HepG2 (cell line): ENCODE measurements around the gene ABHD2. TPM values are rescaled to one million over a fixed set of nuclear protein-coding genes. Genes with fewer than 3 reads are reported as not detected.

ENCODE experiments used
- ATAC-seq: fragments of 200-7000 bp; cut with Tn5 transposase; 3 replicates; pipeline ENCODE4 v1.9.1; 2020; ENCODE audit warnings: mild to moderate bottlenecking, moderate library complexity
- BruUV-seq: library from RNA; stranded (reverse); fragments of 400-500 nt; replicated peaks from 2 replicates; lab custom pipeline; 2021; lab: Mats Ljungman, UMichigan
- CTCF ChIA-PET: fragments of 300-600 bp; formaldehyde crosslinking; extraction: SDS; loops from one replicate; lab custom pipeline; 2021; ENCODE audit warnings: low total read pairs, inconsistent platforms, low intra/inter-chr PET ratio; lab: Yijun Ruan, JAX
- POLR2A ChIA-PET: fragments of 350-600 bp; sonication (Branson Sonifier 250); formaldehyde crosslinking; loops from one replicate; lab custom pipeline; 2020; ENCODE audit warnings: antibody characterized with exemption, inconsistent platforms; lab: Yijun Ruan, JAX
- DNase-seq: peaks from one replicate; pipeline ENCODE4 v3.0.0-alpha.2; 2015; ENCODE audit warnings: low spot score
- FAIRE-seq: peaks from 3 replicates; lab custom pipeline; 2011; peaks lifted over from hg19 to GRCh38; lab: Jason Lieb, UNC
- H2AFZ ChIP-seq: one replicate; pipeline ENCODE4 v1.6.1; 2011; ENCODE audit warnings: low read length, inconsistent platforms
- H3K27ac ChIP-seq: fragments of 300-600 bp; 3 replicates; pipeline ENCODE4 v1.8.0; 2011; ENCODE audit warnings: mixed run types, mild to moderate bottlenecking, mixed read lengths, low read length, inconsistent platforms; ENCODE audit not compliant: insufficient read depth; ENCODE audit errors: extremely low read length
- H3K27me3 ChIP-seq, 2 experiments: fragments of 200-600 bp in 1 of 2; 2 replicates in 1 of 2; 3 replicates in 1 of 2; pipeline versions ENCODE4 v1.6.0 to v1.8.0; 2011; ENCODE audit warnings: low read length in 2 of 2, mild to moderate bottlenecking in 2 of 2, moderate library complexity in 2 of 2, inconsistent platforms in 1 of 2; ENCODE audit not compliant: insufficient read depth in 2 of 2, control insufficient read depth in 1 of 2
- H3K36me3 ChIP-seq, 2 experiments: fragments of 200-600 bp in 1 of 2; replicated peaks in 1 of 2; 2 replicates in 1 of 2; 3 replicates in 1 of 2; pipeline versions ENCODE4 v1.5.1 to v1.8.0; 2011; ENCODE audit warnings: low read length in 2 of 2, inconsistent platforms in 1 of 2; ENCODE audit not compliant: insufficient read depth in 2 of 2, control insufficient read depth in 1 of 2
- H3K4me1 ChIP-seq: 2 replicates; pipeline ENCODE4 v1.5.1; 2012; ENCODE audit warnings: low read length, inconsistent platforms; ENCODE audit not compliant: insufficient read depth
- H3K4me2 ChIP-seq: 2 replicates; pipeline ENCODE4 v1.6.0; 2011; ENCODE audit warnings: low read depth, low read length, inconsistent platforms
- H3K4me3 ChIP-seq, 3 experiments: fragments of 200-600 bp in 1 of 3; sonication (generic), shearing (Covaris generic) in 1 of 3; replicated peaks in 1 of 3; 2 replicates each; pipeline ENCODE4 v1.5.1; 2011 to 2016; ENCODE audit warnings: low read length in 3 of 3, inconsistent platforms in 2 of 3, low read depth in 2 of 3, mild to moderate bottlenecking in 2 of 3, control low read depth in 1 of 3, mixed read lengths in 1 of 3; ENCODE audit not compliant: insufficient read depth in 1 of 3
- H3K79me2 ChIP-seq: one replicate; pipeline ENCODE4 v1.6.1; 2011; ENCODE audit warnings: low read length, inconsistent platforms; ENCODE audit not compliant: insufficient read depth
- H3K9ac ChIP-seq: 2 replicates; pipeline ENCODE4 v1.6.0; 2011; ENCODE audit warnings: mild to moderate bottlenecking, low read depth, low read length, inconsistent platforms; ENCODE audit not compliant: insufficient read depth
- H3K9me3 ChIP-seq: 2 replicates; pipeline ENCODE4 v1.5.1; 2012; ENCODE audit warnings: mild to moderate bottlenecking, low read length
- H4K20me1 ChIP-seq: 2 replicates; pipeline ENCODE4 v1.6.0; 2011; ENCODE audit warnings: inconsistent platforms, mild to moderate bottlenecking, low read length, moderate library complexity; ENCODE audit not compliant: insufficient read depth
- ARHGAP35 ChIP-seq: sonication (generic); formaldehyde crosslinking; IDR thresholded peaks from 2 replicates; pipeline ENCODE4 v1.9.0; 2022; ENCODE audit warnings: mild to moderate bottlenecking, inconsistent platforms, moderate library complexity, missing genetic modification reagents, borderline replicate concordance
- CEBPB ChIP-seq: IDR thresholded peaks from 2 replicates; pipeline ENCODE4 v1.6.1; 2011; ENCODE audit warnings: low read depth, low read length, improper control_type of control experiment, borderline replicate concordance
- FOXJ3 ChIP-seq: sonication (generic); formaldehyde crosslinking; IDR thresholded peaks from 2 replicates; pipeline ENCODE4 v1.4.0; 2020; ENCODE audit warnings: missing genetic modification reagents, mild to moderate bottlenecking, borderline replicate concordance
- KAT8 ChIP-seq: IDR thresholded peaks from 2 replicates; pipeline ENCODE4 v1.6.1; 2016; ENCODE audit warnings: missing genetic modification reagents, missing compliant biosample characterization
- KLF16 ChIP-seq, 2 experiments: sonication (generic) in 1 of 2; formaldehyde crosslinking in 1 of 2; IDR thresholded peaks; 2 replicates each; pipeline versions ENCODE4 v1.6.1 to v1.8.0; 2016 to 2023; ENCODE audit warnings: missing genetic modification reagents in 2 of 2, missing compliant biosample characterization in 1 of 2
- LCORL ChIP-seq, 2 experiments: fragments of 450-650 bp in 1 of 2; sonication (generic) in 1 of 2; formaldehyde crosslinking in 1 of 2; IDR thresholded peaks; 2 replicates each; pipeline versions ENCODE4 v1.5.0 to v1.6.1; 2017 to 2020; ENCODE audit warnings: antibody characterized with exemption in 1 of 2, missing genetic modification reagents in 1 of 2
- NAIF1 ChIP-seq: sonication (generic); formaldehyde crosslinking; IDR thresholded peaks from 2 replicates; pipeline ENCODE4 v1.5.0; 2020; ENCODE audit warnings: mild to moderate bottlenecking, missing genetic modification reagents, borderline replicate concordance
- NR1H2 ChIP-seq: sonication (generic); formaldehyde crosslinking; IDR thresholded peaks from 2 replicates; pipeline ENCODE4 v1.8.1; 2022; ENCODE audit warnings: low read depth, missing genetic modification reagents, borderline replicate concordance
- SAP130 ChIP-seq: IDR thresholded peaks from 2 replicates; pipeline ENCODE4 v1.6.1; 2016; ENCODE audit warnings: low read depth
- SKI ChIP-seq: fragments of 450-650 bp; IDR thresholded peaks from one replicate; pipeline ENCODE4 v1.6.1; 2018; ENCODE audit warnings: mild to moderate bottlenecking; ENCODE audit not compliant: partially characterized antibody
- XRCC5 ChIP-seq: fragments of 200-400 bp; formaldehyde crosslinking; optimal IDR thresholded peaks from 2 replicates; pipeline ENCODE3; 2017; ENCODE audit warnings: mild to moderate bottlenecking, low read length
- ZNF354B ChIP-seq: sonication (generic); formaldehyde crosslinking; IDR thresholded peaks from 2 replicates; pipeline ENCODE4 v1.8.0; 2022; ENCODE audit warnings: mild to moderate bottlenecking, missing genetic modification reagents
- ZNF788 ChIP-seq: sonication (generic); formaldehyde crosslinking; IDR thresholded peaks from 2 replicates; pipeline ENCODE4 v1.5.0; 2020; ENCODE audit warnings: mild to moderate bottlenecking, missing genetic modification reagents, borderline replicate concordance
- WGBS: methylation state at CpG from one replicate; pipeline ENCODE4 v1.1.6; 2017; ENCODE audit warnings: low lambda C conversion rate; 5-methylcytosine and 5-hydroxymethylcytosine counted together
- in situ Hi-C: cut with HindIII; loops from 2 replicates; pipeline ENCODE4 v1.10.0; 2017; ENCODE audit warnings: low pct_unique_long_range_greater_than_20kb; ENCODE audit not compliant: extremely low pct_ligation_motif_present
- intact Hi-C: fragments of 100-400 bp; cut with micrococcal nuclease; formaldehyde crosslinking; loops from one replicate; pipeline ENCODE4 v1.10.0; 2022; ENCODE audit not compliant: unreplicated experiment
- polyA plus RNA-seq, 8 experiments: library from polyadenylated mRNA; depleted of rRNA in 3 of 8; stranded (reverse) in 7 of 8; unstranded in 1 of 8; fragments of >200 nt; fragmentation: Illumina TruSeq in 4 of 8; extraction: Trizol in 4 of 8; gene quantifications; 2 replicates each; pipeline versions ENCODE4 v1.2.1 to v1.2.3, GENCODE V29; 2011 to 2016; ENCODE audit warnings: low read depth in 4 of 8, missing spikeins in 1 of 8, mixed read lengths in 1 of 8; ENCODE audit not compliant: insufficient read depth in 1 of 8
- total RNA-seq, 5 experiments: library from RNA; depleted of rRNA; stranded (reverse); fragments of >200 nt; fragmentation: Illumina TruSeq; extraction: Trizol; gene quantifications; 2 replicates each; pipeline ENCODE4 v1.2.3, GENCODE V29; 2016; ENCODE audit warnings: low read depth in 1 of 5
- TF ChIP-seq, protein P1 (sequence below): sonication (generic); formaldehyde crosslinking; IDR thresholded peaks from 2 replicates; pipeline ENCODE4 v1.5.1; 2020; ENCODE audit warnings: mild to moderate bottlenecking, missing genetic modification reagents, moderate library complexity
- TF ChIP-seq, protein P2 (sequence below): IDR thresholded peaks from 2 replicates; pipeline ENCODE4 v1.4.0; 2020; ENCODE audit warnings: mild to moderate bottlenecking, missing genetic modification reagents

Gene ABHD2
- total and polyA plus RNA-seq, 2 of the 13 experiments (the other 11 are each of a cell fraction or from before 2014, with no cell fraction given) = 14.8 to 22.4 TPM

DNA sequence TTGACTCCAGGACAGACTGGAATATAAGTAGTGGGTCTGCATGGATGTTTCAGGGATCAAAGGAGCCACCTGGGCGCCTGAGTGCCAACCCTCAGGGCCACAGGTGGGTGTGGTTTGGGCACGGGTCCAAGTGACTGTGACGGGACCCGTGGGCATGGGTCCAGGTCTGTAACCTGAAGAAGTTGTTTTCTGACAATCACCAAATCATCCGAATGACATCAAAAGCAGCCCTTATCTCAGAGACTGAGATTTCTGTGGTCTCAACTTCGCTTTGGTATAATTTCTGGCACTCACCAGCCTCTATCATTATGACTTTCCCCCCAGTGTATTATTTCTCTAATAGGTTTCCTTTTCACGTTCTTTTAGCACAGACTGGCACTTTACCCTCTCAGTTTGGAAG is 108.7 kb downstream of the ABHD2 start (continued):
- no peak for TF ChIP-seq ARHGAP35 (CRISPR knock-in tag)

DNA sequence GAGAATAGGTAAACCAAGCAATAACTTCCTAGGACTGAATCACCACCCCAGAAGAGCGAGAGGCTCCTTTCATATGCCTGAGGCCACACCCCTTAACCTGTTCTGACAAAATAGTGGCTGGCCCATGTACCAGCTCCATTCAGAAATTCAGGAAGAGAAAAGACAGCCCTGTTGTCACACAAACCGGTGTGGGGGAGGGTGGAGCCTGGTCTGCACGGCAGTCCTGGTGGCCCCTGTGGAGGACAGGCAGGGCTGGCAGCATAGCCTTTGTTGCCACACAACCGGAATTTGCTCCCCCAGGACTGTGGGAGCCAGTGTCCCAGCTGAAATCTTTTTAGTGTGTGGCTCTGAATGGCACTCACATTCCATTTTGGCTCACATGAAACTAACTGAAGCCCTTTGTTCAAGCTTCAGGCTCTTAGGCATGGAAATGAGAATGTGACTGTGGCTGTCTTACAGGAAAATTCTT is 109.3 kb downstream of the ABHD2 start:
- H3K4me1 ChIP-seq = peaks cover 51% of the 10 kb centered on the region
- peak overlapping the region; percentile 37 for H3K27ac ChIP-seq
- BruUV-seq = no TSS peak
- peak; percentile 63 for FAIRE-seq
- H3K4me3 ChIP-seq = no peak overlapping the region
- ChIA-PET CTCF (no interaction called here), POLR2A (no interaction called here)
- no peaks in the 10 kb centered on the region for H4K20me1 ChIP-seq
- WGBS = 79% methylated on average over 1 of the region's 4 CpGs
- H3K9me3 ChIP-seq = no peaks in the 10 kb centered on the region
- intact Hi-C loops = no loop called here
- H3K79me2 ChIP-seq = no peaks in the 10 kb centered on the region
- H3K4me2 ChIP-seq = peak overlapping the region; percentile 34
- peak; percentile 92 for ATAC-seq
- H3K36me3 ChIP-seq = peaks cover 2 to 22% of the 10 kb centered on the region in 2 experiments; a peak in 2 of 5 replicates
- DNase-seq = peak; percentile 93
- peak overlapping the region; percentile 19; the same call in 1 of the 2 replicates for H3K9ac ChIP-seq
- in situ Hi-C loops = no loop called here
- no peaks in the 10 kb centered on the region for H3K27me3 ChIP-seq
- H2AFZ ChIP-seq = no peak overlapping the region
- TF ChIP-seq CEBPB (peak; percentile 12; the same call in 1 of the 2 replicates), KAT8 (CRISPR knock-in tag) (0 out of 2 replicates have a peak, but pooled peaks have one; percentile 12), KLF16 (CRISPR knock-in tag; IDR thresholded peaks at IDR 0.05) (no peak), SAP130 (CRISPR knock-in tag) (peak; percentile 53; the same call in 1 of the 2 replicates), FOXJ3 (CRISPR knock-in tag) (no peak), ZNF788 (CRISPR knock-in tag) (no peak), NAIF1 (CRISPR knock-in tag) (no peak), LCORL (IDR thresholded peaks at IDR 0.05) (no peak), LCORL (CRISPR knock-in tag; IDR thresholded peaks at IDR 0.05) (0 out of 2 replicates have a peak, but pooled peaks have one; percentile 36), XRCC5 (peak; percentile 67), NR1H2 (CRISPR knock-in tag) (no peak), ZNF354B (CRISPR knock-in tag) (no peak), SKI (no peak)
- TF ChIP-seq, protein P1, sequence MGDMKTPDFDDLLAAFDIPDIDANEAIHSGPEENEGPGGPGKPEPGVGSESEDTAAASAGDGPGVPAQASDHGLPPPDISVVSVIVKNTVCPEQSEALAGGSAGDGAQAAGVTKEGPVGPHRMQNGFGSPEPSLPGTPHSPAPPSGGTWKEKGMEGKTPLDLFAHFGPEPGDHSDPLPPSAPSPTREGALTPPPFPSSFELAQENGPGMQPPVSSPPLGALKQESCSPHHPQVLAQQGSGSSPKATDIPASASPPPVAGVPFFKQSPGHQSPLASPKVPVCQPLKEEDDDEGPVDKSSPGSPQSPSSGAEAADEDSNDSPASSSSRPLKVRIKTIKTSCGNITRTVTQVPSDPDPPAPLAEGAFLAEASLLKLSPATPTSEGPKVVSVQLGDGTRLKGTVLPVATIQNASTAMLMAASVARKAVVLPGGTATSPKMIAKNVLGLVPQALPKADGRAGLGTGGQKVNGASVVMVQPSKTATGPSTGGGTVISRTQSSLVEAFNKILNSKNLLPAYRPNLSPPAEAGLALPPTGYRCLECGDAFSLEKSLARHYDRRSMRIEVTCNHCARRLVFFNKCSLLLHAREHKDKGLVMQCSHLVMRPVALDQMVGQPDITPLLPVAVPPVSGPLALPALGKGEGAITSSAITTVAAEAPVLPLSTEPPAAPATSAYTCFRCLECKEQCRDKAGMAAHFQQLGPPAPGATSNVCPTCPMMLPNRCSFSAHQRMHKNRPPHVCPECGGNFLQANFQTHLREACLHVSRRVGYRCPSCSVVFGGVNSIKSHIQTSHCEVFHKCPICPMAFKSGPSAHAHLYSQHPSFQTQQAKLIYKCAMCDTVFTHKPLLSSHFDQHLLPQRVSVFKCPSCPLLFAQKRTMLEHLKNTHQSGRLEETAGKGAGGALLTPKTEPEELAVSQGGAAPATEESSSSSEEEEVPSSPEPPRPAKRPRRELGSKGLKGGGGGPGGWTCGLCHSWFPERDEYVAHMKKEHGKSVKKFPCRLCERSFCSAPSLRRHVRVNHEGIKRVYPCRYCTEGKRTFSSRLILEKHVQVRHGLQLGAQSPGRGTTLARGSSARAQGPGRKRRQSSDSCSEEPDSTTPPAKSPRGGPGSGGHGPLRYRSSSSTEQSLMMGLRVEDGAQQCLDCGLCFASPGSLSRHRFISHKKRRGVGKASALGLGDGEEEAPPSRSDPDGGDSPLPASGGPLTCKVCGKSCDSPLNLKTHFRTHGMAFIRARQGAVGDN (CRISPR knock-in tag) = peak; percentile 52
- TF ChIP-seq, protein P2, sequence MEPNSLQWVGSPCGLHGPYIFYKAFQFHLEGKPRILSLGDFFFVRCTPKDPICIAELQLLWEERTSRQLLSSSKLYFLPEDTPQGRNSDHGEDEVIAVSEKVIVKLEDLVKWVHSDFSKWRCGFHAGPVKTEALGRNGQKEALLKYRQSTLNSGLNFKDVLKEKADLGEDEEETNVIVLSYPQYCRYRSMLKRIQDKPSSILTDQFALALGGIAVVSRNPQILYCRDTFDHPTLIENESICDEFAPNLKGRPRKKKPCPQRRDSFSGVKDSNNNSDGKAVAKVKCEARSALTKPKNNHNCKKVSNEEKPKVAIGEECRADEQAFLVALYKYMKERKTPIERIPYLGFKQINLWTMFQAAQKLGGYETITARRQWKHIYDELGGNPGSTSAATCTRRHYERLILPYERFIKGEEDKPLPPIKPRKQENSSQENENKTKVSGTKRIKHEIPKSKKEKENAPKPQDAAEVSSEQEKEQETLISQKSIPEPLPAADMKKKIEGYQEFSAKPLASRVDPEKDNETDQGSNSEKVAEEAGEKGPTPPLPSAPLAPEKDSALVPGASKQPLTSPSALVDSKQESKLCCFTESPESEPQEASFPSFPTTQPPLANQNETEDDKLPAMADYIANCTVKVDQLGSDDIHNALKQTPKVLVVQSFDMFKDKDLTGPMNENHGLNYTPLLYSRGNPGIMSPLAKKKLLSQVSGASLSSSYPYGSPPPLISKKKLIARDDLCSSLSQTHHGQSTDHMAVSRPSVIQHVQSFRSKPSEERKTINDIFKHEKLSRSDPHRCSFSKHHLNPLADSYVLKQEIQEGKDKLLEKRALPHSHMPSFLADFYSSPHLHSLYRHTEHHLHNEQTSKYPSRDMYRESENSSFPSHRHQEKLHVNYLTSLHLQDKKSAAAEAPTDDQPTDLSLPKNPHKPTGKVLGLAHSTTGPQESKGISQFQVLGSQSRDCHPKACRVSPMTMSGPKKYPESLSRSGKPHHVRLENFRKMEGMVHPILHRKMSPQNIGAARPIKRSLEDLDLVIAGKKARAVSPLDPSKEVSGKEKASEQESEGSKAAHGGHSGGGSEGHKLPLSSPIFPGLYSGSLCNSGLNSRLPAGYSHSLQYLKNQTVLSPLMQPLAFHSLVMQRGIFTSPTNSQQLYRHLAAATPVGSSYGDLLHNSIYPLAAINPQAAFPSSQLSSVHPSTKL = peak; percentile 19; the same call in 1 of the 2 replicates
